Stimulated activated CD4-positive, alpha-beta T cell treated with anti-CD3 and anti-CD28 coated beads, TNF-alpha, amount 100 ng/mL, for 48 hours (primary cell): ENCODE data around the gene GARRE1.

Experiments
- DNase-seq, 3 donors: peaks; one replicate each; pipeline ENCODE4 v3.0.0-alpha.2; 2020; ENCODE audit warnings: low read depth in 3 of 3

GARRE1 gene

DNA sequence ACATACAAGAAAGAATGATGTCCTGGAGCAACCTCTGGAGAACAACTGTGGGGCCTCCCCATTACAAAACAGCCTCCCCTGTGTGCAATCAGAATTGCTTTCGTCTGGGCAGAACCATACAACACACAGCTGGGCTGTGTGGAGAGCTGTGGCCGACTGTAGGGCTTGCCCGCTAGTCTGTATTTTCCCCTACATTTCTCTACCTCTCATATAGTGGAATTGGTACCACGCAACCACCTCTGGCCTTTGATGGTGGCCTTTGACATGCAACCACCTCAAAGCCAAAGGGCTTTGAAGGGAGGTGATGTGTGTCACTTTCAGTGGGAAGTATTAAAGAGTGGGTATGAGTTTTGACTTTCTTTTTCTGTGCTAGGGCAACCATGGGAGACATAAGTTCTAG is 34.0 kb downstream of the GARRE1 start:
- peak in 2 of 3 donors; percentile 1 to 11 for DNase-seq

DNA sequence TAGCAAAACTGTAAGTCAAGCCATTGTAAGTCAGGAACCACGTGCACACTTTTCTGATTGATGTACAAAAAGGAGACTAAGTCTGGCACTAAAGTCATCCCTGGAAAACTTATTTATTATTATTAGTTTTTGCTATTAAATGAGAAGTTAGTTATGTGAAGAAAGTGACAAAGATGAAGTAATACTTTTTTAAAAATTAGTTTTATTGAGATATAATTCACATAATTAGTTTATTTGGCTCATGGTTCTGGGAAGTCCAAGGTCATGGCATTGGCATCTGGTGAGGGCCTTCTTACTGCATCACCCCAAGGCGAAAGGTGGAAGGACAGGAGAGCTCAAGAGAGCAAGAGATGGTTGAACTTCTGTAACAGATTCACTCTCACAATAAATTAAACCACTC is 36.9 kb downstream of the GARRE1 start:
- no peak for DNase-seq

DNA sequence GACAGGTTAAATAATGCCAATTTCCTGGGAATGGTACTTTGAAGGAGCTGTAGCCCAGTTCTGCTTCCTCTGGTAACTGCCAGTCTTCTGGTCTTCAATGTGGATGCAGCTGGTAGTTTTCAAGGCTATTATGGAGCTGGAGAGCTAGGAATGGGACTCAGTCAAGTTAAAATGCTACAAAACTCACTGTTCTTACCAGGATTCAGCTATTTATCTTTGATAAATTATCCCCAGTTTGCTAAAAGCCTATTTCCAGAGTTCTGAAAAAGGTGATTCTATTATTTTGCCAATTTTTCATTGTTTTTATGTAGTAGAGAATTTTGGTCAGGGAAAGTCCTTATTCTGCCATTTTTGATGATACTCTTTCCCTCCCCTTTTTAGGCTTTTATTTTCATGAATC is 40.7 kb downstream of the GARRE1 start:
- DNase-seq: no peak

DNA sequence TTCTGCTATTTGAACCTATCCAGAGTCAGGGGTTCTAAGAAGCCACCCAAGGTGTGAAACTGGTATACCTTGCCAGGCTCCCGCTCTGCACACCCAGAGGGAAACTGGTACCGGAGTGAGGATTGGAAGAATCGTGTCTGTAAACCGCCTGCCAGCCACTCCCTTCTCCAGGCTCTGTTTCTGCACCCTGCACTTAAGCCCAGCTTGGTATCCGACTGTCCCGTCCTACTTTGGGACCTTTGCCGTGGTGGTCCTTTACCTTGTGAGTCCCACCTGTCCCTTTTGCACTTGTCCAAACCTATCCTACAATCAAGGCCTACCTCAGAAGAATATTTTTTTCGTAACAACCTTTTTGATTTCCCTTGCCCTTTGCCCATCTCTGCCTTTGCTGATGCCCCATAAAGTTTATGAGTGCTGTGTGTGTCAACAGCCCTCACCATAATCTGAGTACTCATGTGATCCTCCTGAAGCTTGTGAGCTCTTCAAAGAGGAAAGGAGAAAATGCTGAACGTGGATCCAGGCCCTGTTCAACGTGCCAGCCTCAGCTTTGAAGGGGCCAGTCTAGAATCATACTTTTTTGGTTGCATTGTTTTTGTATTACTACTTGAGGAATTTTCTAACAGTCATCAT is 44.7 kb downstream of the GARRE1 start:
- DNase-seq: no peak

DNA sequence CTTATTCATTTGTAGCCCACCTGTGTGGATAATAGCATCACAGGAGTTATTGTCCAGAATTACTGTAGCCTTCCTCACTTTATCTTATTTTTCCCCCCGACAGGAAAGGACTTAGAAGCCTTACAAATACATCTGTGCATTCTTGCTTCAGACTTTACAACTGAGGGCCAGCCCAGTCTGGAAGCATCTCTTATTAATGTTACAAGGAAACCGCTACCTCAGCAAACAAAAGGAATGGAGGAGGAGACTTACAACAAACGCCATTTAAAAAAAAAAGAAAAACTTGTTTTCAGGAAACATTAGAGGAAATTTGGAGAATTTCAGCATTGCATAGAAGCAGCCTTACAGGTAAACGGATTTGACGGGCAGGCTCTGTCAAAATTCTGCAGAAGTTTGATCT is 45.2 kb downstream of the GARRE1 start:
- no peak for DNase-seq

DNA sequence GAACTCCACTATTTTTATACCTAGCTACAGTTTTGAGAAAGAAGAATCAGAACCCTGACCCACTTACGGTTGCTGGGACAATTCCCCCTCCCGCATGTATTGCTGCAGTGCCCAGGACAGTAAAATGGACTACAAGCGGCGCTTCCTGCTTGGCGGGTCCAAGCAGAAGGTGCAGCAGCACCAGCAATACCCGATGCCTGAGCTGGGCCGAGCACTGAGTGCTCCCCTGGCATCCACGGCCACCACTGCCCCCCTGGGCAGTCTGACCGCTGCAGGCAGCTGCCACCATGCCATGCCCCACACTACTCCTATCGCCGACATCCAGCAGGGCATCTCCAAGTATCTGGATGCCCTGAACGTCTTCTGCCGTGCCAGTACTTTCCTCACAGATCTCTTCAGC is 46.0 kb downstream of the GARRE1 start:
- DNase-seq: no peak

DNA sequence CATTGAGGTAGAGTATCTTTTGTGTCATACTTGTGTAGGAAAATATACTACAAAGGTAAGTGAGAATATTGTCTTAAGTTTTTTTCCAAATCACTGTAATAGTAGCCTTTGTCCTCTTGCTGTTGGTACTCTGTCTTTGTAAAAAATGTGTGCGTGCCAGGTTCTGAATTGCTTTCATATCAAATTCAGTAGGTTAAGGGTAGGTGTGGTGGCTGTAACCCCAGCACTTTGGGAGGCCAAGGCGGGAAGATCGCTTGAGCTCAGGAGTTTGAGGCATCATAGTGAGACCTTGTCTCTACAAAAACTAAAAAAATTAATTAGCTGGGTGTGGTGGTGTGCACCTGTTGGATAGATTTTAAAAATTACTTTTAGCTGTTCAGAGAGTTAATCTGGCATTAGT is 46.6 kb downstream of the GARRE1 start:
- no peak for DNase-seq
